Nephron progenitor cell (in vitro differentiated cells): ENCODE results near the gene PPP1R36.
A peak's percentile ranks its signal among the peaks of the same experiment; 100 is the strongest.
"Not testable (repeated sequence)": the region's sequence is repeated elsewhere in the genome, so short reads cannot be mapped to it uniquely, and the experiment has no call there.

ENCODE experiments used
- DNase-seq: peaks from one replicate; pipeline ENCODE4 v3.0.0; 2021
- H3K27ac Mint-ChIP-seq: 2 replicates; pipeline ENCODE4 v1.8.0; 2021; ENCODE audit warnings: mild to moderate bottlenecking, moderate library complexity, mixed read lengths
- H3K27me3 Mint-ChIP-seq: 2 replicates; pipeline ENCODE4 v1.8.0; 2021; ENCODE audit warnings: mild to moderate bottlenecking, low read depth, mixed read lengths; ENCODE audit not compliant: poor library complexity
- H3K36me3 Mint-ChIP-seq: 2 replicates; pipeline ENCODE4 v1.8.0; 2021; ENCODE audit warnings: low read depth, mixed read lengths
- H3K4me1 Mint-ChIP-seq: 2 replicates; pipeline ENCODE4 v1.8.0; 2021; ENCODE audit warnings: mixed read lengths
- H3K4me3 Mint-ChIP-seq: 2 replicates; pipeline ENCODE4 v1.8.0; 2021; ENCODE audit warnings: mild to moderate bottlenecking, moderate library complexity, mixed read lengths
- H3K9me3 Mint-ChIP-seq: 2 replicates; pipeline ENCODE4 v1.8.0; 2021; ENCODE audit warnings: mild to moderate bottlenecking, moderate library complexity, mixed read lengths
- TF ChIP-seq, protein P1 (sequence below): fragments of 200-600 bp; sonication (generic); IDR thresholded peaks from 2 replicates; pipeline ENCODE4 v1.5.0; 2021; ENCODE audit warnings: antibody characterized with exemption

The PPP1R36 gene

DNA sequence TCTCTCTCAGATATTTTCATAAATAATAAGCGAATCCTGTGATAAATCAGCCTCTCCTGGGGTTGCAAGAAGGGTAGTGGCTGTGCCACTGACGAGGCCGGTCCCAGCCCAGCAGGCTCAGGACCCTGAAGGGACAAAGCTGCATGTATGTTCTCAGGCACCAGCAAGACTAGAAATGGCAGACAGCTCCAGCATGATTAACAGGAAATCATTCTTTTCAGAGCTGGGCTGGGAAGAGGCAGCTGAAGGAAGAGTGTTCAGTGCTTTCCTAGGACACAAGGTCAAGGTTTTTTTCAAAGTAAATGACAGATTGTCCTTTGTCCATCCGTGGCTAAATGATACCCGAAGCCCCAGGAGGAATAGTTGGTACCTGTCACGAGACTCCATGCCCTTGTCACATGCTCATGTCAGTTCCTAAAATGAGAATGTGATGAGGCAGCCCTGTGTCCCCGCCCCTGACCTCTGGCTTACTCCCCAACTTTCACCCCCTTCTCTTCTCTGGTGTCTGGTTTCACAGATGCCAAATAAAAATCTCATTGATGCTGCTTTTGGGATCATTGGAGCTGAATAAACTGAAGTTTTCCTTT is 65.1 kb downstream of the PPP1R36 start:
- no peak for DNase-seq
- Mint-ChIP-seq H3K4me3 (no peak overlapping the region), H3K4me1 (peaks cover 19% of the 10 kb centered on the region), H3K9me3 (no peaks in the 10 kb centered on the region), H3K27me3 (no peaks in the 10 kb centered on the region), H3K27ac (no peak overlapping the region), H3K36me3 (no peaks in the 10 kb centered on the region)
- TF ChIP-seq, protein P1, sequence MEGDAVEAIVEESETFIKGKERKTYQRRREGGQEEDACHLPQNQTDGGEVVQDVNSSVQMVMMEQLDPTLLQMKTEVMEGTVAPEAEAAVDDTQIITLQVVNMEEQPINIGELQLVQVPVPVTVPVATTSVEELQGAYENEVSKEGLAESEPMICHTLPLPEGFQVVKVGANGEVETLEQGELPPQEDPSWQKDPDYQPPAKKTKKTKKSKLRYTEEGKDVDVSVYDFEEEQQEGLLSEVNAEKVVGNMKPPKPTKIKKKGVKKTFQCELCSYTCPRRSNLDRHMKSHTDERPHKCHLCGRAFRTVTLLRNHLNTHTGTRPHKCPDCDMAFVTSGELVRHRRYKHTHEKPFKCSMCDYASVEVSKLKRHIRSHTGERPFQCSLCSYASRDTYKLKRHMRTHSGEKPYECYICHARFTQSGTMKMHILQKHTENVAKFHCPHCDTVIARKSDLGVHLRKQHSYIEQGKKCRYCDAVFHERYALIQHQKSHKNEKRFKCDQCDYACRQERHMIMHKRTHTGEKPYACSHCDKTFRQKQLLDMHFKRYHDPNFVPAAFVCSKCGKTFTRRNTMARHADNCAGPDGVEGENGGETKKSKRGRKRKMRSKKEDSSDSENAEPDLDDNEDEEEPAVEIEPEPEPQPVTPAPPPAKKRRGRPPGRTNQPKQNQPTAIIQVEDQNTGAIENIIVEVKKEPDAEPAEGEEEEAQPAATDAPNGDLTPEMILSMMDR = no peak

DNA sequence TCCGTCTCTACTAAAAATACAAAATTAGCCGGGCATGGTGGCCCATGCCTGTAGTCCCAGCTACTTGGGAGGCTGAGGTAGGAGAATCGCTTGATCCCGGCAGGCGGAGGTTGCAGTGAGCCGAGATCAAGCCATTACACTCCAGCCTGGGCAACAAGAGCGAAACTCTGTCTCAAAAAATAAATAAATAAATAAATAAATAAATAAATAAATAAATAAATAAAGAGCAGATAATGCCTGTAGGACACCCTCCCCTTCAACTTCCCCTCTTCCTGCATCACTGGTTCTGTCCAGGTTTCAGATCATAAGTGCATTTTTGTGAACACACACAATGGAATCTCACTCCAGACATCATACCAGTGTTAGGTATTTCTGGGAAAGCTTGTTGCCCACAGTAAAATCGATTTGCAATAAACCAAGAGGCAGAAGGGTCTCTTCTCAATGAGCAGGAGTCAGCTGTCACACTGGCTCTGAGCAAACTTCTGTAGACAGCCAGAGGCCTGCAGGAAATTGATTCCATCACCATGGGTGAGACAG is 68.2 kb downstream of the PPP1R36 start:
- DNase-seq, H3K27me3 Mint-ChIP-seq, H3K9me3 Mint-ChIP-seq, H3K36me3 Mint-ChIP-seq, H3K27ac Mint-ChIP-seq, H3K4me3 Mint-ChIP-seq: not testable (repeated sequence)
- peaks cover 19% of the 10 kb centered on the region for H3K4me1 Mint-ChIP-seq

DNA sequence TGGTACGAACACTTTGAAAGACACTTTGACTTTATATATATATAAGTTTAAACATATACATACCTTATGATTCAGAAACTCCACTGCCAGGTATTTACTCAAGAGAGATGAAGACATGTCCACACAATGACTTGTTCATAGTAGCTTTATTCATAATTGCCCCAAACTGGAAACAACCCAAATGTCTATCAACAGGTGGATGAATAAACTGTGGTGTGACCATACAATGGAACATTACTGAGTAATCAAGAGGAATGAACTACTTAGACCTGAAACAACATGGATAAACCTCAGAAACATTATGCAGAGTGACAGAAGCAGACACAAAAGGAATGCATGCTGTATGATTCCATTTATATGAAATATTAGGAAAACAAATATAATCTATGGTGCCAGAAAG is 71.1 kb downstream of the PPP1R36 start:
- no peaks in the 10 kb centered on the region for H3K36me3 Mint-ChIP-seq
- H3K4me3 Mint-ChIP-seq = no peak overlapping the region
- TF ChIP-seq, protein P1 = no peak
- DNase-seq = no peak
- peaks cover 5% of the 10 kb centered on the region for H3K27me3 Mint-ChIP-seq
- no peaks in the 10 kb centered on the region for H3K9me3 Mint-ChIP-seq
- no peak overlapping the region for H3K27ac Mint-ChIP-seq
- peaks cover 14% of the 10 kb centered on the region for H3K4me1 Mint-ChIP-seq

DNA sequence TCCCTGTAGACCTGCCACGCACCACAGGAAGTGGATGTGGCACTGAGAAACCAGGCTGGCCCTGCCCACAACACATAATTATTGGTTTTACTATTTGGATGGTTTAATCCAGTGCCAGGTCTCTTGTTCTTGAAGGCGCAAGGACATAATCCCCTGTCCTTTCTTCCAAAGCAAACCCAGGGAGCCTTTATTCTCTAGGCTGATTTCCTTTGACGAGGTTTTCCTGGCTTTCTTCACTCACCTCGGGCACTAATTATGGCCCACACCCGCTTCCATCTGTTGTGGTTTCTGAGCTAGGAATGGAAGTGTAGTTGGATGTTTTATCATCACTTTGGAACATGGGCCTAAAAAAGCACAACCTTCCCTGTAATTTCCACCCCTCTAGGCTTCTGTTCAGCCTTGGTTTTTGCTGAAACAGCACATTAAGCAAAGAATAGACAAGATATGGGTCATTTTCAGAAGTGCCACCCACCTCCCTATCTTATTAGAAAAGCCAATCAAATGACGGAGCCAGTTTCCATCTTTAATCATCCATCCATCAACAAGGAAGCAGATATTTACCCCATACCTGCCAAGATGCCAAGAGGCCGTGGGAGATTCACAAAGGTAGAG is 73.9 kb downstream of the PPP1R36 start:
- Mint-ChIP-seq H3K27me3 (peaks cover 9% of the 10 kb centered on the region), H3K4me3 (no peak overlapping the region), H3K9me3 (no peaks in the 10 kb centered on the region), H3K4me1 (peaks cover 24% of the 10 kb centered on the region), H3K27ac (no peak overlapping the region), H3K36me3 (no peaks in the 10 kb centered on the region)
- DNase-seq = no peak
- TF ChIP-seq, protein P1 = no peak

DNA sequence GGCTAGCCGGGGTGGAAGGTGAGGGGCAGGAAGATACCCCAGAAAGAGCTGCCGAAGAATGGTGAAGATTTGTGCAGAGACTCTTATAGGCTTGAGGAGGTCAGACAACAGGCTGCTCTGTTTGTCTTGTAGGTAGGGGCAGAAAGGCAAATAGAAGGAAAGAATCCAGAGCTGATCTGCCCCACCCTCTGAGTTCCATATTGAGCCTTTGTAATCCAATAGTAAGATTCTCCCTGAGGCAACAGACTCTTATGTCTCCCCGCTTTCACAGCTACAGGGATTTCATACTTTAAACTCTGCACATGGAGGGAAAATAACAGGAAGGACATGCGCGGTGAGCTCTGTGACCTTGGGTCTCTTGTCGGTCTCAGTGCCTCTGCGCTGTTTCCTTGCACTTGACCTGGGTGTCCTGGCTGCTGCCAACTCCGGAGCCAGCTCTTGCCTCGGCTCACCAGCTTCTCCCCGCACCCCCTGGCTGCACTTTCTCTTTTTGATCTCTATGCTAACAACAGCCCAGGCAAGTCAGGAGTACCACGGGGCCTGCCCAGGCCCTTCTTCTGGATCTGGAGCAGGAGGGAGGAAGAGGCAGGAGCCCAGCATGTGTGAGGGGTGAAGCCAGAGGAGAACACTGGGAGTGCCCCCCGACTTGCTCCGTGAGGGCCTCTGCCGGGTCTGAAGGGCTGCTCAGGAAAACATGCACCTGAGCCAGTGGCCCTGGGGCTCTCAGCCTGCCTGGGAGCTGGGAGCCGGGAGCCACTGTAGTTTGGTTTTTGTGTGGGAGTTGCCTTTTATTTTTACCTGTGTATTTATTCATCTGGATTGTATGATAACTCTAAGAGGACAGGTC is 75.8 kb downstream of the PPP1R36 start:
- TF ChIP-seq, protein P1 = no peak
- H3K27ac Mint-ChIP-seq = no peak overlapping the region
- peaks cover 33% of the 10 kb centered on the region for H3K4me1 Mint-ChIP-seq
- H3K4me3 Mint-ChIP-seq = no peak overlapping the region
- no peaks in the 10 kb centered on the region for H3K36me3 Mint-ChIP-seq
- peaks cover 18% of the 10 kb centered on the region for H3K27me3 Mint-ChIP-seq
- H3K9me3 Mint-ChIP-seq = no peaks in the 10 kb centered on the region
- no peak for DNase-seq

DNA sequence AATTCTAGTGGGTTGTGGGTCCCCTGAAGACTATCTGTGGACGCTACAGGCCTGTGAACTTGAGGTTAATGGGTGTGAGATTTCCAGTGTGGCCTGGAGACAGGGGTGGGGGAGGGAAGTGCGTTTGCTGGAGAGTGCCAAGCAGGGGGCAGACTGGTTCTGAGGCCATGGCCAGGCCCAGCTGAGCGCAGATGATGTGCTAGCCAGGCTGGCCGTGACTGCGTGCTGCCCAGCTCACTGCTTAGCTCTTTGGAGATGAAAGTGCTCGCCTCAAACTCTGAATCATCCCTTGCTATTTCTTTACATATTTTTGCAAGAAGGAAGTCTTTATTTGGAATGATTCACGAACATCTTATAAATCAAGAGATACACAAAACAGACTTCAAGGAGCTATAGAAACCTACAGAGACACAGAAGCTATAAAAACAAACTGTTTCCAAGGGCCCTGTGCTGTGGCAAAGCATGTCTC is 79.2 kb downstream of the PPP1R36 start:
- peaks cover 37% of the 10 kb centered on the region for H3K4me1 Mint-ChIP-seq
- no peak for DNase-seq
- H3K4me3 Mint-ChIP-seq = no peak overlapping the region
- peak overlapping the region; percentile 10 for H3K27ac Mint-ChIP-seq
- no peaks in the 10 kb centered on the region for H3K36me3 Mint-ChIP-seq
- peaks cover 18% of the 10 kb centered on the region for H3K27me3 Mint-ChIP-seq
- TF ChIP-seq, protein P1 = no peak
- H3K9me3 Mint-ChIP-seq = no peaks in the 10 kb centered on the region
